ENCODE data around the gene MYO7A.

DNA sequence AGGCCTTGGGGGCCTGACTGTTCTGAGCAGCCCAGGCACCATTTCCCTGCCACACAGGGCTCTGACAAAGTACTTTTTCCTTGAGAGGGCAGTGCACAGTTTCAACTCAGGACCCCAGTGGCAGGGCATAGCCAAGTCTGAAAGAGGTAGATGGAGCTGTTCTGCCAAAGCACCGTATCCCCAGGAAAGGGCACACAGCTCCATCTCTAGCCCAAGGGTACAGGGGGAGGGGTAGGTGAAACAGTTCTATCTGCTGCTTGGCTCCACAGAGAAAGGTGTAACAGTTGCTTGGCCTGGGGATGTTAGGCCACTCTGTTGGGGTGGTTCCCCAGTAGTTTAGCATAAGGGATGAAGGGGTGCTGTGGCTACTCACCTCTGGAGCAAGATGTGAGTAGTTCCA lies 125.6 kb downstream of the MYO7A start:
- TF ChIP-seq, protein P1, sequence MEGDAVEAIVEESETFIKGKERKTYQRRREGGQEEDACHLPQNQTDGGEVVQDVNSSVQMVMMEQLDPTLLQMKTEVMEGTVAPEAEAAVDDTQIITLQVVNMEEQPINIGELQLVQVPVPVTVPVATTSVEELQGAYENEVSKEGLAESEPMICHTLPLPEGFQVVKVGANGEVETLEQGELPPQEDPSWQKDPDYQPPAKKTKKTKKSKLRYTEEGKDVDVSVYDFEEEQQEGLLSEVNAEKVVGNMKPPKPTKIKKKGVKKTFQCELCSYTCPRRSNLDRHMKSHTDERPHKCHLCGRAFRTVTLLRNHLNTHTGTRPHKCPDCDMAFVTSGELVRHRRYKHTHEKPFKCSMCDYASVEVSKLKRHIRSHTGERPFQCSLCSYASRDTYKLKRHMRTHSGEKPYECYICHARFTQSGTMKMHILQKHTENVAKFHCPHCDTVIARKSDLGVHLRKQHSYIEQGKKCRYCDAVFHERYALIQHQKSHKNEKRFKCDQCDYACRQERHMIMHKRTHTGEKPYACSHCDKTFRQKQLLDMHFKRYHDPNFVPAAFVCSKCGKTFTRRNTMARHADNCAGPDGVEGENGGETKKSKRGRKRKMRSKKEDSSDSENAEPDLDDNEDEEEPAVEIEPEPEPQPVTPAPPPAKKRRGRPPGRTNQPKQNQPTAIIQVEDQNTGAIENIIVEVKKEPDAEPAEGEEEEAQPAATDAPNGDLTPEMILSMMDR (IDR thresholded peaks at IDR 0.05; ENCODE audit: extremely low read depth in 1 of 2, insufficient read depth in 1 of 2, low read depth in 1 of 2, low read length in 2 of 2): no peak
- TF ChIP-seq EZH2 (IDR thresholded peaks at IDR 0.05; ENCODE audit: borderline replicate concordance, low read depth, low read length, severe bottlenecking) (no peak), POLR2A (IDR thresholded peaks at IDR 0.05; ENCODE audit: low read depth, low read length) (no peak), POLR2AphosphoS5 (IDR thresholded peaks at IDR 0.05; ENCODE audit: insufficient read depth, low read depth, low read length) (no peak)

All from endothelial cell of umbilical vein (primary cell).